Mesenchymal stem cell (in vitro differentiated cells and primary cell): ENCODE data around the gene STARD10.

Source experiments
- DNase-seq: peaks from one replicate; pipeline ENCODE4 v3.0.0-alpha.2; 2013
- H2AFZ ChIP-seq: one replicate; pipeline ENCODE4 v1.6.1; 2013; ENCODE audit warnings: low read depth, mild to moderate bottlenecking, control low read depth, inconsistent platforms, low read length, moderate library complexity
- H2AK5ac ChIP-seq: 2 replicates; pipeline ENCODE4 v1.6.1; 2013; ENCODE audit warnings: low read length, moderate library complexity, mild to moderate bottlenecking, inconsistent platforms; ENCODE audit not compliant: severe bottlenecking
- H2BK120ac ChIP-seq: one replicate; pipeline ENCODE4 v1.6.1; 2013; ENCODE audit warnings: low read depth, mild to moderate bottlenecking, inconsistent platforms, low read length, moderate library complexity
- H2BK12ac ChIP-seq, 2 experiments: one replicate each; pipeline ENCODE4 v1.6.1; 2013; ENCODE audit warnings: inconsistent platforms in 2 of 2, low read length in 2 of 2, mild to moderate bottlenecking in 2 of 2, moderate library complexity in 2 of 2, control low read depth in 1 of 2
- H2BK15ac ChIP-seq: one replicate; pipeline ENCODE4 v1.6.1; 2013; ENCODE audit warnings: mild to moderate bottlenecking, low read depth, inconsistent platforms; ENCODE audit not compliant: poor library complexity, severe bottlenecking
- H2BK5ac ChIP-seq: 2 replicates; pipeline ENCODE4 v1.6.1; 2013; ENCODE audit warnings: low read depth, mild to moderate bottlenecking, low read length, control low read depth, inconsistent platforms; ENCODE audit not compliant: poor library complexity, severe bottlenecking
- H3K14ac ChIP-seq, 2 experiments: one replicate each; pipeline ENCODE4 v1.6.1; 2013; ENCODE audit warnings: inconsistent platforms in 2 of 2, low read length in 2 of 2, control low read depth in 1 of 2, mild to moderate bottlenecking in 1 of 2, moderate library complexity in 1 of 2
- H3K18ac ChIP-seq, 2 experiments: one replicate each; pipeline ENCODE4 v1.6.1; 2013; ENCODE audit warnings: inconsistent platforms in 2 of 2, low read length in 2 of 2, control low read depth in 1 of 2, low read depth in 1 of 2, mild to moderate bottlenecking in 1 of 2
- H3K23ac ChIP-seq, 2 experiments: one replicate each; pipeline ENCODE4 v1.6.1; 2013; ENCODE audit warnings: inconsistent platforms in 2 of 2, low read length in 2 of 2, mild to moderate bottlenecking in 2 of 2, moderate library complexity in 2 of 2, control low read depth in 1 of 2
- H3K27ac ChIP-seq: 2 replicates; pipeline ENCODE4 v1.5.1; 2013; ENCODE audit warnings: mild to moderate bottlenecking, moderate library complexity, low read length, control low read depth, inconsistent platforms; ENCODE audit not compliant: poor library complexity, severe bottlenecking
- H3K27me3 ChIP-seq, 2 experiments: 2 replicates each; pipeline versions ENCODE4 v1.6.1 to v1.7.0; 2013; ENCODE audit warnings: low read length in 2 of 2, mild to moderate bottlenecking in 2 of 2, moderate library complexity in 2 of 2, control low read depth in 1 of 2, inconsistent platforms in 1 of 2; ENCODE audit not compliant: control insufficient read depth in 1 of 2, insufficient read depth in 1 of 2
- H3K36me3 ChIP-seq, 2 experiments: 2 replicates each; pipeline versions ENCODE4 v1.6.1 to v1.7.0; 2013; ENCODE audit warnings: low read length in 2 of 2, control low read depth in 1 of 2, inconsistent platforms in 1 of 2, low read depth in 1 of 2, mild to moderate bottlenecking in 1 of 2; ENCODE audit not compliant: insufficient read depth in 2 of 2, control insufficient read depth in 1 of 2
- H3K4ac ChIP-seq, 2 experiments: one replicate each; pipeline ENCODE4 v1.6.1; 2013; ENCODE audit warnings: inconsistent platforms in 2 of 2, low read length in 2 of 2, mild to moderate bottlenecking in 2 of 2, moderate library complexity in 2 of 2, control low read depth in 1 of 2, low read depth in 1 of 2
- H3K4me1 ChIP-seq: 2 replicates; pipeline ENCODE4 v1.6.1; 2013; ENCODE audit warnings: low read depth, low read length, control low read depth; ENCODE audit not compliant: control insufficient read depth, insufficient read depth
- H3K4me2 ChIP-seq: 2 replicates; pipeline ENCODE4 v1.6.1; 2013; ENCODE audit warnings: low read length, mild to moderate bottlenecking, inconsistent platforms; ENCODE audit not compliant: poor library complexity, severe bottlenecking
- H3K4me3 ChIP-seq, 2 experiments: 2 replicates each; pipeline versions ENCODE4 v1.5.1 to v1.7.0; 2013; ENCODE audit warnings: low read length in 2 of 2, mild to moderate bottlenecking in 2 of 2, control low read depth in 1 of 2, low read depth in 1 of 2; ENCODE audit not compliant: insufficient read depth in 1 of 2
- H3K79me1 ChIP-seq: replicated peaks from 2 replicates; pipeline ENCODE4 v1.6.1; 2013; ENCODE audit warnings: mild to moderate bottlenecking, control low read depth, low read length, inconsistent platforms; ENCODE audit not compliant: poor library complexity, severe bottlenecking
- H3K9ac ChIP-seq: 2 replicates; pipeline ENCODE4 v1.7.0; 2013; ENCODE audit warnings: mild to moderate bottlenecking, low read length, moderate library complexity
- H3K9me3 ChIP-seq: 2 replicates; pipeline ENCODE4 v1.7.0; 2013; ENCODE audit warnings: mild to moderate bottlenecking, low read length; ENCODE audit not compliant: control insufficient read depth
- H4K8ac ChIP-seq: one replicate; pipeline ENCODE4 v1.6.1; 2013; ENCODE audit warnings: inconsistent platforms, mild to moderate bottlenecking, low read length, moderate library complexity
- H4K91ac ChIP-seq: one replicate; pipeline ENCODE4 v1.6.1; 2013; ENCODE audit warnings: mild to moderate bottlenecking, low read length, inconsistent platforms
- WGBS: methylation state at CpG from one replicate; pipeline ENCODE4 v1.1.7; 2013; ENCODE audit warnings: mixed read lengths; 5-methylcytosine and 5-hydroxymethylcytosine counted together

Gene STARD10

DNA sequence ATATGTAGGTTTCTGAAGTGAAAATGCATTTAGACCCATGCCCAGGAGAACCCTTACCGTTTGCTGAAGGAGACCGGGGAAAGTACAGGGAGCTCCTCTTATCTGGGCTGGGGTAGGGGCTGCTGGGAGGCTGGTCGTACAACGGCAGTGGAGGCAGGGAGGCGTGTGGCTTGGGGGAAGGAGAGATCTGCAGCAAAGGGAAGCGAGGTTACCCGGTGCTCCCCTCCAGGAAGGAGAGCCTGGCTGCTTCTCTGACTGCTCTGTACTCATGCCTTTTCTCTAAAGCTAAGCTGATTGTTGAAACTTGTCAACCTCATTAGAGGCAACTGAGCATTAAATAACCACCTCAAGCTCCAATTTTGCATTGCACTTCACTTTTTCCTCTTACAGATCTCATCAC is 47.5 kb upstream of the STARD10 start:
- H3K4me3 ChIP-seq, result no peak overlapping the region
- H2BK15ac ChIP-seq, result no peak overlapping the region
- no peak overlapping the region for H2BK120ac ChIP-seq
- no peak overlapping the region for H2BK5ac ChIP-seq
- peaks cover 2% of the 10 kb centered on the region for H3K4me1 ChIP-seq
- no peak overlapping the region for H3K18ac ChIP-seq
- H3K23ac ChIP-seq, result no peak overlapping the region
- no peak overlapping the region for H4K8ac ChIP-seq
- no peak for DNase-seq
- H3K14ac ChIP-seq, result no peak overlapping the region
- no peak overlapping the region for H2AK5ac ChIP-seq
- H3K27me3 ChIP-seq, result no peaks in the 10 kb centered on the region
- H3K79me1 ChIP-seq, result no peaks in the 10 kb centered on the region
- peaks cover 18 to 37% of the 10 kb centered on the region in 2 experiments for H3K36me3 ChIP-seq
- no peaks in the 10 kb centered on the region for H3K9me3 ChIP-seq
- no peak overlapping the region for H2BK12ac ChIP-seq
- no peak overlapping the region for H3K27ac ChIP-seq
- no peak overlapping the region for H3K9ac ChIP-seq
- 81% methylated on average over 7 of the region's 7 CpGs for WGBS
- H4K91ac ChIP-seq, result no peak overlapping the region
- no peak overlapping the region for H3K4ac ChIP-seq
- no peak overlapping the region for H3K4me2 ChIP-seq
- H2AFZ ChIP-seq, result no peak overlapping the region

GRCh38 chr11:72840780-72841179 is 46.9 kb upstream of the STARD10 start:
- Histone ChIP-seq H2BK120ac (no peak overlapping the region), H3K4me3 (no peak overlapping the region), H3K4me2 (no peak overlapping the region), H3K14ac (no peak overlapping the region), H3K79me1 (no peaks in the 10 kb centered on the region), H3K4me1 (peaks cover 2% of the 10 kb centered on the region), H3K27ac (peak overlapping the region; percentile 31), H2BK12ac (no peak overlapping the region), H3K27me3 (no peaks in the 10 kb centered on the region), H2BK15ac (no peak overlapping the region), H3K9me3 (no peaks in the 10 kb centered on the region), H3K9ac (no peak overlapping the region), H4K8ac (no peak overlapping the region), H3K4ac (no peak overlapping the region), H3K18ac (peak overlapping the region in 1 of 2 experiments; percentile 8), H2AK5ac (no peak overlapping the region), H2BK5ac (no peak overlapping the region), H3K23ac (no peak overlapping the region), H2AFZ (no peak overlapping the region), H4K91ac (no peak overlapping the region), H3K36me3 (peaks cover 20 to 37% of the 10 kb centered on the region in 2 experiments)
- peak; percentile 92 for DNase-seq
- 85% methylated on average over 4 of the region's 4 CpGs for WGBS

- Histone ChIP-seq H2BK120ac (no peak overlapping the region), H3K14ac (no peak overlapping the region), H3K36me3 (peaks cover 27 to 43% of the 10 kb centered on the region in 2 experiments), H3K18ac (no peak overlapping the region), H3K4me3 (no peak overlapping the region), H3K4me1 (peaks cover 2% of the 10 kb centered on the region), H3K4ac (no peak overlapping the region), H3K4me2 (no peak overlapping the region), H3K27me3 (no peaks in the 10 kb centered on the region), H3K79me1 (no peaks in the 10 kb centered on the region), H2AK5ac (no peak overlapping the region), H2AFZ (no peak overlapping the region), H4K8ac (peak overlapping the region; percentile 5), H4K91ac (no peak overlapping the region), H3K23ac (no peak overlapping the region), H2BK15ac (no peak overlapping the region), H2BK12ac (peak overlapping the region in 1 of 2 experiments; percentile 45), H2BK5ac (no peak overlapping the region), H3K27ac (no peak overlapping the region), H3K9me3 (no peaks in the 10 kb centered on the region), H3K9ac (no peak overlapping the region)
- DNase-seq, result no peak
- WGBS, result 91% methylated on average over 4 of the region's 4 CpGs
These were observed 45.0 kb upstream of the STARD10 start for GRCh38 chr11:72838691-72839305.

- peak overlapping the region; percentile 43 for H4K91ac ChIP-seq
- 0% methylated on average over 3 of the region's 4 CpGs for WGBS
- DNase-seq, result peak; percentile 82
These were observed 42.3 kb upstream of the STARD10 start for GRCh38 chr11:72836111-72836510.

More at GRCh38 chr11:72836111-72836510, 42.3 kb upstream of the STARD10 start:
- Histone ChIP-seq H2AFZ (no peak overlapping the region), H2BK12ac (peak overlapping the region in 1 of 2 experiments; percentile 15), H2BK15ac (no peak overlapping the region), H3K4ac (no peak overlapping the region), H3K4me3 (no peak overlapping the region), H3K27ac (no peak overlapping the region), H2AK5ac (no peak overlapping the region), H3K18ac (peak overlapping the region; percentile 1 to 76), H3K9ac (no peak overlapping the region), H3K79me1 (peaks cover 2% of the 10 kb centered on the region), H3K27me3 (no peaks in the 10 kb centered on the region), H2BK120ac (peak overlapping the region; percentile 39), H4K8ac (peak overlapping the region; percentile 19), H3K14ac (no peak overlapping the region), H3K4me1 (peaks cover 9% of the 10 kb centered on the region), H3K36me3 (peaks cover 30 to 31% of the 10 kb centered on the region in 2 experiments), H2BK5ac (no peak overlapping the region), H3K4me2 (no peak overlapping the region), H3K23ac (no peak overlapping the region), H3K9me3 (no peaks in the 10 kb centered on the region)
